GM19468 (cell line): Measurements from ENCODE around the gene ZNF708.
"Not testable (repeated sequence)": the region's sequence is repeated elsewhere in the genome, so short reads cannot be mapped to it uniquely, and the experiment has no call there.

Experiments used
- ATAC-seq: cut with Tn5 transposase; IDR thresholded peaks from one replicate; pipeline ENCODE4 v1.9.1; 2021; ENCODE audit warnings: mild to moderate bottlenecking, moderate library complexity, moderate number of reproducible peaks; ENCODE audit not compliant: unreplicated experiment; ENCODE audit errors: extremely low read depth

ZNF708 gene

DNA sequence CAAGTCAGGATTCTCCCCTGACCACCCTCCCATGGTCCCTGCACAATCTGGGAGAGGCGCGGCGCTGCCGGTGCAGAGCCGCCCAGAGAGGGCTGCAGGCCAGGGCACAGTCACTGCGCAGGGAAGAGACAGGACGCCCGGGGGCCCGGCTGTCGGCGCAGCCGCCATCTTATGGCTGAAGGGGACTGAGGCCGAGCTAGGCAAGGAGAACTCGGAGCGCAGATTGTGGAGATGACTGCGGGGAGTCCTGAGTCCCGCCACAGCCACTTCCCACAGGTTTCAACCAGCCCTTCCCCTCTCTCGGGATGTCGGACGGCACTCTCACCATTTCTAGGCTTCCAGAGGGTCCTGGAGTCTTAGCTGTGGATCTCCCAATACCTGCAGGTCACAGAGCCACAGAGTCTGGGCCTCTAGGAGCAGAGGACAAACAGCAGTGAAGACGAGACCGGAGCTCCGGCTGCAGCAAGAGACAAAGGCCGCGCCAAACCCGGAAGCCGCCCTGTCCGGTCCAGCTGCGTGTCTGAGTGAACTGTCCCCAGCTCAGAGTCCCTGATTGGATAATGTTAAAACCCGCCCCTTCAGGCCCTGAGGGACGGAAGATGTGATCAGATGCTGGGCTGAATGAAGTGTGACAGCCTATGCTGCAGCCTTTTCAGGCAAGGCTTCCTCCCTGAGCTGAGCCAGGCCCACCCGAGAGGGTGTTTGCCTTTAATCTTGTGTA is at the start of gene ZNF708:
Gene ZNF708 (minus strand): TSS at position 526 of the 721 bp plus-strand sequence. CDS start 198 bp downstream, at position 328.
- ATAC-seq = peak; percentile 98

DNA sequence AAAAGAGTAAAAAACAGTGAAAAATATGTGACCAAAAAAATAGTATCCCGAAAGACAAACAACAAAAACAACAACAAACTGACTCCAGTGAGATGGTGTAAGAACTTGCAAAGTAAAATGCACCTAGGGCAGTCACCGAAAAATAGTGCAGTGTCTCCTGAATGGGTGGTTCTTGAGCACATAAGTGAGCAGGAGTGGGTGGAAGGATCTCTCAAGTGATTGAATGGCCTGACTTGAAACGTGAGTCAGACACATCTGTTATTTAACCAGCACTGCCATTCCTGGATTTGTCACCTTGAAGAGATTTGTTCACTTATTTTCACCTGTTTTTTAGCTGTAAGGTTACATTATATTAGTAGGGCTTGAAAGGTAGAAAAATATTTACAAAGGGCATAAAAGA is 33.1 kb upstream of the ZNF708 start:
- ATAC-seq = no peak

DNA sequence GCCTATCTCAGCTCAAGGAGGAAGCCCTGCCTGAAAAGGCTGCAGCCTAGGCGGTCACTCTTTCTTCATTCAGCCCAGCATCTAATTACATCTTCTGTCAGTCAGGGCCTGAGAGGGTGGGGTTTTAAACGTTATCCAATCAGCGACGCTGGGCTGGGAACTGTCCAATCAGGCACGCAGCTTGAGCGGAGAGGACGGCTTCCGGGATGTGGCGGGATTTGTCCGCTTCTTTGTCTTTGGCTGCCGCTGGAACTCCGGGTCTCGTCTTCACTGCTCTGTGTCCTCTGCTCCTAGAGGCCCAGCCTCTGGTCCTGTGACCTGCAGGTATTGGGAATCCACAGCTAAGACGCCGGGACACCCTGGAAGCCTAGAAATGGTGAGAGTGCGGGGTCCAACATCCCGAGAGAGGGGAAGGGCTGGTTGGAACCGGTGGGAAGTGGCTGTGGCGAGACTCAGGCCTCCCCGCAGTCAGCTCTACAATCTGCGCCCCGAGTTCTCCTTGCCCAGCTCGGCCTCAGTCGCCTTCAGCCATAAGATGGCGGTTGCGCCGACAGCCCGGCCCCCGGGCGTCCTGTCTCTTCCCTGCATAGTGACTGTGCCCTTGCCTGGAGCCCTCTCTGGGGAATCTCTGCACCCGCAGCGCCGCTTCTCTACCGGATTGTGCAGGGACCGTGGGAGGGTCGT is 29.7 kb upstream of the ZNF708 start, which contains the start of gene ZNF738:
Gene ZNF738 (plus strand): TSS at position 233 of the 684 bp plus-strand sequence. CDS start 141 bp downstream, at position 374.
- ATAC-seq = peak; percentile 88

- ATAC-seq = no peak
Observed at GRCh38 chr19:21352830-21353229, 23.6 kb upstream of the ZNF708 start.

- not testable (repeated sequence) for ATAC-seq
Observed at GRCh38 chr19:21344841-21345240, 15.6 kb upstream of the ZNF708 start.

DNA sequence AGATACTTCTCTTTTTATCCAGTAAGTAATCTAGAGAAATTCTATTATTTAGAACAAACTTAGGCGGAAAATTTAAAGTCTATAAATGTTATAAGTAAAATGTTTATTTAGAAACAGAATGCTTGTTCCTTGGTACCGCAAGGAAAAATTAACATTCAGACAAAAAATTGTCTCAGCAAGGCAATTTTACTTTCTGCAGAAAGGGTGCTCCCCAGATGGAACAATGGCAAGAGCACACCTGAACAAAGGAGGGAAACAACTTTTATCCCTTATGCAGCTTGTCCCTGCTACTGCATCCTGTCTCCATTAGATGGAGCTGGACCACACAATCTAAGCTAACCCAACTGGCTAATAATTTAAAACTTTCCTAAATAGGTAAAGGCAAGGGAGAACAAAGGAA is 6.5 kb upstream of the ZNF708 start:
- ATAC-seq = no peak

- ATAC-seq = no peak
Observed at GRCh38 chr19:21328406-21328805, 804 bp downstream of the ZNF708 start.

GRCh38 chr19:21326169-21326568 is 3.0 kb downstream of the ZNF708 start:
- ATAC-seq = no peak

GRCh38 chr19:21323000-21323399 is 6.2 kb downstream of the ZNF708 start:
- ATAC-seq = no peak

DNA sequence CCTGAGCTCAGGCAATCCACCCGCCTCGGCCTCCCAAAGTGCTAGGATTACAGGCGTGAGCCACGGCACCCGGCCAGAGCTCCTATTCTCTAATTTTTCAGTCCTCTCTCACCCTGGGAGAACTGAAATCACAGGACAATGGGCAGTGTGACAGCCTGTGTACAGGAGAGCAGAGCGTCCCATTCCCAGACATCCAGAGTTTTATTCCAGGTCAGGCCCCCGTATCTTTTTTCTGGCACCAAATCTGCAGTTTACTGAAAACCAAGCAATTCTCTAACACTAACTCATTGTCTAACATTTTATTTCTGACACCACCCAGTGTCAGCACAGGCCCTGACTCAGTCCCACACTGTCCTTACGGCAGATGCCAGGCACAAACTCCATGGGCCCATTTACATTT is 6.7 kb downstream of the ZNF708 start:
- no peak for ATAC-seq

GRCh38 chr19:21321996-21322395 is 7.2 kb downstream of the ZNF708 start:
- no peak for ATAC-seq

DNA sequence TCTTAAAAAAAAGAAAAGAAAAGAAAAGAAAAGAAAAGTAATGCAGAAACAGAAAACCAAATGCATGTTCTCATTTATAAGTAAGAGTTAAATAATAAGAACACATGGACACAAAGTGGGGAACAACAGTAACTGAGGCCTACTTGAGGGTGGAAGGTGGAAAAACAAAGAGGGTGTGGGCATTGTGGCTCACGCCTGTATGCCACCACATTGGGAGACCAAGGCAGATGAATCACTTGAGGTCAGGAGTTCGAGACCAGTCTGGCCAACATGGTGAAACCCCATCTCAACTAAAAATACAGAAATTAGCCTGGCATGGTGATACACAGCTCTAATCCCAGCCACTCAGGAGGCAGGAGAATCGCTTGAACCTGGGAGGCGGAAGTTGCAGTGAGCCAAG is 8.1 kb downstream of the ZNF708 start:
- ATAC-seq = no peak

DNA sequence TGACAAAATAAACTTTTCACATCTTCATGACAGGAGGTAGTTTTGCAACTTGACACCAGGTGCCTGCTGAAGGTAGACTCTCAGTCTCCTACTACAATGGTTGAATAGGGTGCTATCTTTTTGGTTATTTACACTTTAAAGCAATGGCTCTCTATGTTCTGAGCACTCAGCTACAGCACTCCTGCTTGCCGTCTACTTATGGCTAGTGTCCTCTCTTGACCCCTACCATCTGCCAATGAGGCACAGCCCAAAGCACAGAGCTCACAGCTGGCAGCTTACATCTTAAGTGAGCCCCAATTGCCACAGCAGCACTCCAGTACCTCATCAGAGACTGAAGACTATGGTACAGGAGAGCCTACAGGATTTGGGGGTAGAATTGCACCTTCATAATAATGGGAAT is 11.4 kb downstream of the ZNF708 start:
- no peak for ATAC-seq

GRCh38 chr19:21314676-21315075 is 14.5 kb downstream of the ZNF708 start:
- ATAC-seq = no peak

- not testable (repeated sequence) for ATAC-seq
Observed at GRCh38 chr19:21312807-21313206, 16.4 kb downstream of the ZNF708 start.

- ATAC-seq = no peak
Observed at GRCh38 chr19:21308773-21309172, 20.4 kb downstream of the ZNF708 start.

- ATAC-seq = not testable (repeated sequence)
Observed at GRCh38 chr19:21306881-21307479, 22.2 kb downstream of the ZNF708 start.

DNA sequence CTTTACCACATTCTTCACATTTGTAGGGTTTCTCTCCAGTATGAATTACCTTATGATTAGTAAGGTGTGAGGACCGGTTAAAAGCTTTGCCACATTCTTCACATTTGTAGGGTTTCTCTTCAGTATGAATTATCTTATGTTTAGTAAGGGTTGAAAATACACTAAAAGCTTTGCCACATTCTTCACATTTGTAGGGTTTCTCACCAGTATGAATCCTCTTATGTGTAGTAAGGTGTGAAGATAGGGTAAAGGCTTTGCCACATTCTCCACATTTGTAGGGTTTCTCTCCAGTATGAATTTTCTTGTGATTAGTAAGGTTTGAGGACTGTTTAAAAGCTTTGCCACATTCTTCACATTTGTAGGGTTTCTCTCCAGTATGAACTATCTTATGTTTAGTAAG is 35.4 kb downstream of the ZNF708 start:
- ATAC-seq = not testable (repeated sequence)

DNA sequence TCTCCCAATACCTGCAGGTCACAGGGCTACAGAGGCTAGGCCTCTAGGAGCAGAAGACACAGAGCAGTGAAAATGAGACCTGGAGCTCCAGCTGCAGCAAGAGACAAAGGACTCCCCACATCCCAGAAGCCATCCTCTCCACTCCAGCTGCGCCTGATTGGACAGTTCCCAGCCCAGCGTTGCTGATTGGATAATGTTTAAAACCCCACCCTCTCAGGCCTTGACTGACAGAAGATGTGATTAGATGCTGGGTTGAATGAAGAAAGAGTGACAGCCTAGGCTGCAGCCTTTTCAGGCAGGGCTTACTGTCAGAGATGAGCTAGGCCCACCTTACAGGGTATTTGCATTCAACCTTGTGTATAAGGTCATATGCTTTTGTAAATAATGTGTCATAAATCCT is 59.4 kb downstream of the ZNF708 start:
- no peak for ATAC-seq

- no peak for ATAC-seq
Observed at GRCh38 chr19:21264891-21265290, 64.3 kb downstream of the ZNF708 start.

- no peak for ATAC-seq
Observed at GRCh38 chr19:21264416-21264815, 64.8 kb downstream of the ZNF708 start.
